ENCODE data around the gene TXN2.

DNA sequence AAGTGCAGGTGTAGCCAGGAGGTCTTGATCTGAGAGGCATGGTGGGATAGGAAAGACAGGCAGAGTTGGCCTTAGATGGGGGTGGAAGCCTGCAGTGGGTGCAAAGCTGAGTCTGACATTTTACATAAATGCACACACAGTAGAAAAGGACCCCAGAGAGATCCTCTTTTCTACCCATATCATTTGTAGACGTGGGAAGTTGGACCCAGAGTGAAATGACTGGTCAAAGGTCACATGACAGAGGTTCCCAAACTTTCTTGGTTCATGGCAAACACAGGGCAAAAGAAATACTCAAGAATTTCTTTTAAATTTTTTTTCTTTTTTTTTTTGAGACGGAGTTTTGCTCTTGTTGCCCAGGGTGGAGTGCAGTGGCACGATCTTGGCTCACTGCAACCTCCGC is 31.6 kb upstream of the TXN2 start:
- TF ChIP-seq, protein P1, sequence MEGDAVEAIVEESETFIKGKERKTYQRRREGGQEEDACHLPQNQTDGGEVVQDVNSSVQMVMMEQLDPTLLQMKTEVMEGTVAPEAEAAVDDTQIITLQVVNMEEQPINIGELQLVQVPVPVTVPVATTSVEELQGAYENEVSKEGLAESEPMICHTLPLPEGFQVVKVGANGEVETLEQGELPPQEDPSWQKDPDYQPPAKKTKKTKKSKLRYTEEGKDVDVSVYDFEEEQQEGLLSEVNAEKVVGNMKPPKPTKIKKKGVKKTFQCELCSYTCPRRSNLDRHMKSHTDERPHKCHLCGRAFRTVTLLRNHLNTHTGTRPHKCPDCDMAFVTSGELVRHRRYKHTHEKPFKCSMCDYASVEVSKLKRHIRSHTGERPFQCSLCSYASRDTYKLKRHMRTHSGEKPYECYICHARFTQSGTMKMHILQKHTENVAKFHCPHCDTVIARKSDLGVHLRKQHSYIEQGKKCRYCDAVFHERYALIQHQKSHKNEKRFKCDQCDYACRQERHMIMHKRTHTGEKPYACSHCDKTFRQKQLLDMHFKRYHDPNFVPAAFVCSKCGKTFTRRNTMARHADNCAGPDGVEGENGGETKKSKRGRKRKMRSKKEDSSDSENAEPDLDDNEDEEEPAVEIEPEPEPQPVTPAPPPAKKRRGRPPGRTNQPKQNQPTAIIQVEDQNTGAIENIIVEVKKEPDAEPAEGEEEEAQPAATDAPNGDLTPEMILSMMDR (IDR thresholded peaks at IDR 0.05 in 4 of 5, conservative IDR thresholded peaks at IDR 0.05 in 1 of 5): no peak
- no peak for TF ChIP-seq POLR2A (IDR thresholded peaks at IDR 0.05)
